ENCODE results near the gene TOM1L2. TPM values are rescaled to one million over a fixed set of nuclear protein-coding genes. Genes with fewer than 3 reads are reported as not detected.

Gene TOM1L2
- total RNA-seq, 4 donors from 2014 or later, result 55.5 to 118 (median 73.3) TPM

- DNase-seq, result no peak
- H3K4me1 ChIP-seq, result peaks cover 22 to 61% (median 30%) of the 10 kb centered on the region in 3 donors
- H3K36me3 ChIP-seq, result peaks cover 0 to 72% (median 4%) of the 10 kb centered on the region in 3 donors
- H3K27ac ChIP-seq, result peak overlapping the region in 2 of 4 donors; percentile 57 to 58
- H3K9me3 ChIP-seq, result no peaks in the 10 kb centered on the region
- no peak overlapping the region for H3K4me3 ChIP-seq
- WGBS, 2 donors, result 68 to 71% methylated on average over 8 of the region's 8 CpGs
- TF ChIP-seq CTCF (IDR thresholded peaks at IDR 0.05) (no peak), POLR2A (IDR thresholded peaks at IDR 0.05) (no peak)
- no peaks in the 10 kb centered on the region for H3K27me3 ChIP-seq
- intact Hi-C loops (cut with DNase I), result no loop called here
Observed at GRCh38 chr17:17853811-17854447, 118.3 kb downstream of the TOM1L2 start.

- no peaks in the 10 kb centered on the region for H3K9me3 ChIP-seq
- DNase-seq, result no peak
- intact Hi-C loops (cut with DNase I), result no loop called here
- H3K27me3 ChIP-seq, result no peaks in the 10 kb centered on the region
- H3K4me3 ChIP-seq, result no peak overlapping the region
- H3K4me1 ChIP-seq, result peaks cover 32 to 71% (median 37%) of the 10 kb centered on the region in 3 donors
- H3K36me3 ChIP-seq, result peaks cover 0 to 74% (median 4%) of the 10 kb centered on the region in 3 donors
- peak overlapping the region in 1 of 4 donors; percentile 46 for H3K27ac ChIP-seq
- TF ChIP-seq POLR2A (IDR thresholded peaks at IDR 0.05) (no peak), CTCF (IDR thresholded peaks at IDR 0.05) (no peak)
- 88 to 97% methylated on average over 3 of the region's 3 CpGs for WGBS, 2 donors
Observed at GRCh38 chr17:17852930-17853329, 119.3 kb downstream of the TOM1L2 start.

- WGBS, 2 donors, result 84 to 92% methylated on average over 12 to 16 of the region's 21 CpGs
- H3K27ac ChIP-seq, result no peak overlapping the region
- intact Hi-C loops (cut with DNase I), result no loop called here
Observed at GRCh38 chr17:17851103-17852002, 120.8 kb downstream of the TOM1L2 start.

GRCh38 chr17:17849845-17850373 is 122.3 kb downstream of the TOM1L2 start:
- peaks cover 0 to 79% (median 4%) of the 10 kb centered on the region in 3 donors for H3K36me3 ChIP-seq
- DNase-seq, result no peak
- 33% methylated on average over 1 of the region's 2 CpGs; no CpG with 5 or more reads in 1 of the 2 donors for WGBS, 2 donors
- intact Hi-C loops (cut with DNase I), result no loop called here
- H3K27me3 ChIP-seq, result no peaks in the 10 kb centered on the region
- TF ChIP-seq POLR2A (IDR thresholded peaks at IDR 0.05), result no peak
- TF ChIP-seq CTCF (IDR thresholded peaks at IDR 0.05), result peak in 2 of 6 experiments; percentile 14 to 17
- H3K27ac ChIP-seq, result peak overlapping the region; percentile 65 to 82 (median 72)
- peaks cover 25 to 74% (median 32%) of the 10 kb centered on the region in 3 donors for H3K4me1 ChIP-seq
- H3K9me3 ChIP-seq, result no peaks in the 10 kb centered on the region
- no peak overlapping the region for H3K4me3 ChIP-seq

More at GRCh38 chr17:17851103-17852002, 120.8 kb downstream of the TOM1L2 start:
- Histone ChIP-seq H3K4me1 (peaks cover 34 to 79% (median 37%) of the 10 kb centered on the region in 3 donors), H3K4me3 (no peak overlapping the region), H3K27me3 (no peaks in the 10 kb centered on the region), H3K9me3 (no peaks in the 10 kb centered on the region), H3K36me3 (peaks cover 0 to 74% (median 4%) of the 10 kb centered on the region in 3 donors)
- no peak for TF ChIP-seq POLR2A (IDR thresholded peaks at IDR 0.05)
- TF ChIP-seq CTCF (IDR thresholded peaks at IDR 0.05), result no peak
- DNase-seq, result no peak
